Measurements from ENCODE around the gene KMT2B.

KMT2B gene

DNA sequence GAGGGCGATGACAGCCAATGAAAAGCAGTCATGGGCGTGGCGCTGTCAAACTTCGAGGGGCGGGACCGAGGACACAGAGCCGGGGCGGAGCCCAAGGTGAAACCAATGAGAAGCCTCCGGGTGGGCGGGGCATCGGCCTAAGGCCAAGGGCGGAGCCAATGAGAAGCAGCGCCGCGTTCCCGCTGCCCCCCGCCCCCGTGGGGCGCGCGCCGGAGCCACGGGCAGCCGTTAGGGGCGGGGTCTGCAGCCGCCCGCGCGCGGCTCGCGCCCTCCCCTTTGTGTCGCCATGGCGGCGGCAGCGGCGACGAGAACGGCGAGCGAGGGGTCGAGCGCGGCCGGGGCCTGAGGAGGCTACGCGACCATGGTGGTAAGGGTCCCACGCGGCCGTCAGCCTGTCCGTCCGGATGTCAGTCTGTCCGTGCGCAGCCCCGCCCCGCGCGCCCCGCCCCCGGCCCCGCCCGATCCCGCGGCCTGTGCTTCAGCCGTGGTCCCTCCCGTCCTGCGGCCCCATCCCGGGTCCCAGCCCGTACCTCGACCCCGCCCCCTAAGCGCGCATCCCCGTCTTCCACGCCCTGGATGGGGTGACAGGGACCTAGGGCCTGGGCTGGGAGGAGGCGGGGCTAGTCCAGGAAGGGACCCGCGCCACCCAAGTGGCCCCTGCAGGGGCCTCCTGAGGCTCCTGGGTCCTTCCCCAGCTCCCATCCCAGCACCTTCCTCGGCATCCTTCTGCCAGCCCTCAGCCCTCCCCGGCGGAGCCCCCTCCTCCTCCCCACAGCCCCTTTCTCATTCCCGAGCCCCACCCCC, 57.7 kb downstream of the KMT2B start, which contains the start of gene ARHGAP33:
Gene ARHGAP33, plus strand, starts transcription at position 267 of the 804 bp plus-strand sequence. Its CDS starts 95 bp downstream, at position 362.
- DNase-seq, result peak; percentile 97
- peak; percentile 67 for TF ChIP-seq POLR2A (IDR thresholded peaks at IDR 0.05; ENCODE audit: low read length)
- no peak for TF ChIP-seq GATA1 (IDR thresholded peaks at IDR 0.05; ENCODE audit: low read depth, low read length)

DNA sequence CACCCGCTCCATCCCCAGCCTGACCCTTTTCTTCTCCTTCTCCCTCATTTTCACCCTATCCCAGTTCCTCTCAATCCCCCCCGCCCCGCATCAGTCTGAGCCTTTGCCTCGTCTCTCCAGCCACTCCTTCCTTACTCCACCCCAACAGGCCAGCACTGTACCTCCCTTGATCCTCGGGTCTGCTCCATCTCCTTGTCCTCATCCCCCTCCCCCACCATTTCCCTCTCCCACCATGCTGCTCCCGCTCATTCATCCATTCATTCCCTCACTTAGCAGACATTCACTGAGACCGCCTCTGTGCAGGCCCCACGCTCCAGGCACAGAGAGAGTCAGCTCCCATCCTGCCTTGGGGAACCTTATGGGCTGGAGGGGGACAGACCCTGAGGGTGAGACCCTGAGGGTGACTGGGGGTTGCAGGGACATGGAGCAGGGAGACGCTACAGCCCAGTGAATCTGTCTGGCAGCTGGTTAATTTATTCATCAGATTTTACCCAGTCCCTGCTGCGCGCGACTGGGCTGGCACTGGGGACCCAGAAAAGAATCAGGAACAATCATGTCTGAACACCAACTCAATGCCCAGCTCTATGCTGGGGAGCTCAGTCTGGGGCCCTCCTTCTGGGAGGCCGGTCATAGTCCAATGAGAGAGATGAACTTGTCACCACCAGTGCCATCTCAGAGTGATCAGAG, 58.4 kb downstream of the KMT2B start:
- TF ChIP-seq POLR2A (IDR thresholded peaks at IDR 0.05; ENCODE audit: low read length) (no peak), GATA1 (IDR thresholded peaks at IDR 0.05; ENCODE audit: low read depth, low read length) (no peak)
- no peak for DNase-seq

DNA sequence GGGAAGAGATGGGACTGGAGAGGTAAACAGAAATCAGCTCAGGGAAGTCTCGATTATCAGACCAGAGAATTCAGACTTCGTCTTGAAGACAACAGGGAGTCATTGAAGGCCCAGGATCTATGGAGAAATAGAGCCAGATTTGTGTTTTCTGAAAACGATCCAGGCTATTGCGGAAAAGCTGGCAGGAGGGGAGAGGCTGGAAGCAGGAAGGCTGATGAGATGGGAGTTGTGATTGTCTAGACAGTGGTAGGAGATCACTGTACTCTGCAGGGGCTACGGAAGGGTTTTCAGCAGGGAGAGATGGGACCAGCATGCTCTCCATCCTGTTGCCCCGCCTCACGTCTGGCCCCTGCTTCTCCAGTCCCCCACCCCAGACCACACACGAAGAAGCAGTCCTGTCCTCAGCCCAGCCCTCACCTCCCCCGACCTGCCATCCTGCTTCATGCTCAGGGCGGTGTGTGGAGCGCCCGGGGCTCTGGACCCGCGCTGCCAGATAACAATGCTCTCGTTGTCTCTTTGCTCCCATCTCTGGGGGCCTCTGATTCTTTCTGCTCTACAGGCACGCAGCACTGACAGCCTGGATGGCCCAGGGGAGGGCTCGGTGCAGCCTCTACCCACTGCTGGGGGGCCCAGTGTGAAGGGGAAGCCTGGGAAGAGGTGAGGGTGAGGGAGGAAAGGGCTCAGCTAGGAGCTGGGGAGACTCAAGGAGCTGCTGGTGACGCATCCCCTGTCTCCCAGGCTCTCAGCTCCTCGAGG, 59.5 kb downstream of the KMT2B start:
- no peak for DNase-seq
- no peak for TF ChIP-seq POLR2A (IDR thresholded peaks at IDR 0.05; ENCODE audit: low read length)
- no peak for TF ChIP-seq GATA1 (IDR thresholded peaks at IDR 0.05; ENCODE audit: low read depth, low read length)

DNA sequence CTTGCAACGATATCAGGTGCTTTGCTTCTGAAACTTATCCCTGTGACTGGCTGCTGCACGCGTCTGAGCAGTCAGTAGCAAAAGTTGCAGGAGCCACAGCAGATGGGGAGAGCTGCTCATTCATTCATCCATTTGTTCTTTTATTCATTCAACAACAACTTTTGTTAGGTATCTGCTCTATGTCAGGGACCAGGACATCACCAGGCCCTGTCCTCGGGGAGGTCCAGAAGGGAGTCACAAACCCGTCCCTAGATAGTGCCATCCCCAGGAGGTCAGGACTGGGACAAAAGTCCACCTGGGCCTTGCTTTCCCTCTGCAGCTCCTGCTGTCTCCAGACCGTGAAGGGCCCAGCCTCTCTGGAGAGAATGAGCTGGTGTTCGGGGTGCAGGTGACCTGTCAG, 60.2 kb downstream of the KMT2B start:
- DNase-seq, result no peak
- no peak for TF ChIP-seq POLR2A (IDR thresholded peaks at IDR 0.05; ENCODE audit: low read length)

DNA sequence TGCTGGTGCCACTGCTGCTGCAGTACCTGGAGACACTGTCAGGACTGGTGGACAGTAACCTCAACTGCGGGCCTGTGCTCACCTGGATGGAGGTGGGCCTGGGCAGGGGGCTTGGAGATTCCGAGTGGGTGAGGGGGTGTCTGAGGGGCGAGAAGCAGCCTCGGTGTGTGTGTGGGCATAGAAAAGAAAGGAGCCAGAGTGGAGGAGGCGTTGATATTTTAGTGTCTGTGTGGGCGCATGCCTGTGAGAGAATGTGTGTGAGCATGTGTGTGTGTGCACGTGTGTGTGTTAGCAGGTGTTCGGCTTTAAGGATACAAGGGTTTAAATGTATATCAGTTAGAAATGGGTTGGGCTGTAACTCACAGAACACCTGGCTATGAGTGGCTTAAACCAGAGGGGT, 61.2 kb downstream of the KMT2B start:
- TF ChIP-seq POLR2A (IDR thresholded peaks at IDR 0.05; ENCODE audit: low read length) (no peak), GATA1 (IDR thresholded peaks at IDR 0.05; ENCODE audit: low read depth, low read length) (no peak)
- no peak for DNase-seq

DNA sequence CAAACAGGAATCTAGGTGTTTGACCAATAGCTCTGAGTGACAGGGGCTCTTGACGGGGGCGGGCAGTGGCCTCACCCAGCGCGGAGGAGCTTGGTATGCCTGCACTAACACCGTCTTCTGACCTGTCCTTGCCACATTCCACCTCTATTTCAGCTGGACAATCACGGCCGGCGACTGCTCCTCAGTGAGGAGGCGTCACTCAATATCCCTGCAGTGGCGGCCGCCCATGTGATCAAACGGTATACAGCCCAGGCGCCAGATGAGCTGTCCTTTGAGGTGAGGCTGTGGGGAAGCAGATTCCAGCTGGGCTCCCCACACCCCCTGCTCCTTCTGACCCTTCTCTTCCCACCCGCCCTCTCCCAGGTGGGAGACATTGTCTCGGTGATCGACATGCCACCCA, 62.3 kb downstream of the KMT2B start:
- no peak for DNase-seq
- no peak for TF ChIP-seq POLR2A (IDR thresholded peaks at IDR 0.05; ENCODE audit: low read length)
- no peak for TF ChIP-seq GATA1 (IDR thresholded peaks at IDR 0.05; ENCODE audit: low read depth, low read length)

DNA sequence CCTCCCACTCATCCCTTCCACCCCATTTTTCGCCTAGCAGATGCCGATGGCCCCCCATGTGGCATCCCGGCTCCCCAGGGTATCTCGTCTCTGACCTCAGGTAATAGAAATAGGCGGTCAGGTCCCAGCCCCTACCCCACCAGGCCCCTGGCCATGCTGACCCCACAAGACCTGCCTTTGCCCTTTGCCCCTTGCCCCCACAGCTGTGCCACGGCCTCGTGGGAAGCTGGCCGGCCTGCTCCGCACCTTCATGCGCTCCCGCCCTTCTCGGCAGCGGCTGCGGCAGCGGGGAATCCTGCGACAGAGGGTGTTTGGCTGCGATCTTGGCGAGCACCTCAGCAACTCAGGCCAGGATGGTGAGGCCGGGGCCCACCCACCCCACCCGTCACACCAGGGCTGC, 62.9 kb downstream of the KMT2B start:
- no peak for TF ChIP-seq POLR2A (IDR thresholded peaks at IDR 0.05; ENCODE audit: low read length)
- DNase-seq, result no peak

DNA sequence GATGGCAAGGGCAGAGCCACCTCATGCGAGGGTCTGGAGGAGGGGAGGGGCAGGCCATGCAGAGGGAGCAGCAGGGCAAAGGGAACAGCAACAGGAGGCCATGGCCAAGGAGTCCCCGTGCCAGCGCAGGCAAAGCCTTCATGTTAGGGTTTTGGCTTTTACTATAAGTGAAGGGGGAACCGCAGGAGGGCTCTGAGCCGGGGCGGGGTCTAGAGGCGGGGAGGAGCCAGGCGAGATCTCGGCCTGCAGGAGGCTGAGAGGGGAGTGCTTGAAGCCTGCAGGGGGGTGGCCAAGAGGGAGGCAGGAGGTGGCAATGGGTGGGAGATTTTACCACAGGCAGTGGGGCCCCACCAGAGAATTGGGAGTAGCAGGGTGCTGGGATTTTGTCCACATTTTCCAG, 63.8 kb downstream of the KMT2B start:
- DNase-seq, result no peak
- TF ChIP-seq GATA1 (IDR thresholded peaks at IDR 0.05; ENCODE audit: low read depth, low read length), result no peak
- no peak for TF ChIP-seq POLR2A (IDR thresholded peaks at IDR 0.05; ENCODE audit: low read length)

DNA sequence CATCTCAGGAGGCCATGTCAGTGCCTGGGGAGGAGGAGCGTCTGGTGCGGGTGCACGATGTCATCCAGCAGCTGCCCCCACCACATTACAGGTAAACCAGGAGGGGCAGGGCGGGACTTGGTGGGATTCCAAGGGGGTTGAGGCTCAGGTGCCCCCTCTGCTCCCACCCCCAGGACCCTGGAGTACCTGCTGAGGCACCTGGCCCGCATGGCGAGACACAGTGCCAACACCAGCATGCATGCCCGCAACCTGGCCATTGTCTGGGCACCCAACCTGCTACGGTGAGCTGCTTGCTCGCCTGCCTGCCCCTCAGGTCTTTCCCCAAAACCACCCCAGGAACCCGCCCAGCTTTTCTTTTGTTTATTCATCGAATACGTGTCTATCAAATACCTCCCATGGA, 64.8 kb downstream of the KMT2B start:
- no peak for TF ChIP-seq GATA1 (IDR thresholded peaks at IDR 0.05; ENCODE audit: low read depth, low read length)
- no peak for TF ChIP-seq POLR2A (IDR thresholded peaks at IDR 0.05; ENCODE audit: low read length)
- no peak for DNase-seq

DNA sequence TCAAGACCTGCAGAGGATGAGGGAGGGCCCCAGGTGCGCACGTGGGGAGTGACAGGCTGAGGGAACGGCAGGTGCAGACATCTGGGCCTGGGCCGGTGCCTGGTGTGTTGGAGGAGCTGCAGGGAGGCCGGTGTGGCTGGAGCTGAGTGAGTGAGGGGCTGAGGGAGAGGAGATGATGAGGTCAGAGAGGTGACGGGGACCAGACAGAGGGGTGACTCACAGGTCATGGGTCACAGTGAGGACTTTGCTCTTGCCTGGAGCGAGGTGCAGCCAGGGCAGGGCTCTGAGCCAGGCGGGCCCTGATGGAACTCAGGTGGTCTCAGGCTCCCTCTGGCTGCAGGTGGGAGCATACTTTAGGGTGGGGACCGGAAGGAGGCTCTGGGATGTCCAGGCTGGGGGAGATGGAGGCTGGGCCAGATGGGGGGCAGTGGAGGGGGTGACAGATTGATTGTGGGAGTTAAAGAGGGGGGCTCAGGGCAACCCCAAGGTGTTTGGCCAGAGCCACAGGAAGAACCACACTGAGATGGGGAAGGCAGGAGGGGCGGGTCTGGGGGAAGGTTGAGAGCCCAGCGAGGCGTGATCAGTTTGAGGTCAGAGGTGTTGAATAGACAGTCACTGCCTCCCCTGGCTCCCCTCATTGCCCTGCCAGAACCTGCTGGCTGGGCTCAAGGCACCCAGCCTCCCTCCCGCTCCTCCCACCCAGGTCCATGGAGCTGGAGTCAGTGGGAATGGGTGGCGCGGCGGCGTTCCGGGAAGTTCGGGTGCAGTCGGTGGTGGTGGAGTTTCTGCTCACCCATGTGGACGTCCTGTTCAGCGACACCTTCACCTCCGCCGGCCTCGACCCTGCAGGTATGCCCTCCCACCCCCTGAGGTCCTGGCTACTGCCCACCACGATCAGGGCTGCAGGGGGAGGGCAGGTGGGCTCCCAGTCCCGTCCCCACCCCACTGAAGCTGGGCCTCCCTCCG, 65.9 kb downstream of the KMT2B start:
- TF ChIP-seq POLR2A (IDR thresholded peaks at IDR 0.05; ENCODE audit: low read length), result no peak
- no peak for TF ChIP-seq GATA1 (IDR thresholded peaks at IDR 0.05; ENCODE audit: low read depth, low read length)
- no peak for DNase-seq

DNA sequence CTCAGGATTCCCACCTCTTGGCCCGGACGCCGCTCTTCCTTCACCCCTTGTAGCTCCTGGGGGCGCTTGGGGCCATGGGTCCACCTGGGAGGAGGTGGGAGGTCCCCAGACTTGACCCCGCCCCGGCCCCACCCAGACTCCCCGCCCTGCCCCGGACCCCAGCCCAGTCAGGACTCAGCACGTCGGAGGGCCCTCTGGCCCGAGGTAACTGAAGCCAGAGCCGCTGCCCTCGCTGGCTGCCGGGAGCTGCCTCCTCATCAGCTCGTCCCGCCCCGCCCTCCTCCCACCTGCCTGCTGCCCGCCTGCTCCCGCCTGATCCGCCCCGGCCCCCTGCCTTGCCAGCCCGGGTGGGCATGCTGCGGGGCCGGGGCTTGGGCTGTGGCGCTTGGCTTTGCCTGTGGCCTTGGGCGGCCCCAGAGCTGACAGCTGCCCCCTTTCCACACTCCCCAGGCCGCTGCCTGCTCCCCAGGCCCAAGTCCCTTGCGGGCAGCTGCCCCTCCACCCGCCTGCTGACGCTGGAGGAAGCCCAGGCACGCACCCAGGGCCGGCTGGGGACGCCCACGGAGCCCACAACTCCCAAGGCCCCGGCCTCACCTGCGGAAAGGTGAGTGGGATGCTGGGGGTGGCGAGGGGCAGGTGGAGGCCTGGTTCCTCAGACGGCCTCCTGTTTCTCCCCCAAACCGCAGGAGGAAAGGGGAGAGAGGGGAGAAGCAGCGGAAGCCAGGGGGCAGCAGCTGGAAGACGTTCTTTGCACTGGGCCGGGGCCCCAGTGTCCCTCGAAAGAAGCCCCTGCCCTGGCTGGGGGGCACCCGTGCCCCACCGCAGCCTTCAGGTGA, 66.9 kb downstream of the KMT2B start:
- no peak for DNase-seq
- no peak for TF ChIP-seq GATA1 (IDR thresholded peaks at IDR 0.05; ENCODE audit: low read depth, low read length)
- no peak for TF ChIP-seq POLR2A (IDR thresholded peaks at IDR 0.05; ENCODE audit: low read length)

DNA sequence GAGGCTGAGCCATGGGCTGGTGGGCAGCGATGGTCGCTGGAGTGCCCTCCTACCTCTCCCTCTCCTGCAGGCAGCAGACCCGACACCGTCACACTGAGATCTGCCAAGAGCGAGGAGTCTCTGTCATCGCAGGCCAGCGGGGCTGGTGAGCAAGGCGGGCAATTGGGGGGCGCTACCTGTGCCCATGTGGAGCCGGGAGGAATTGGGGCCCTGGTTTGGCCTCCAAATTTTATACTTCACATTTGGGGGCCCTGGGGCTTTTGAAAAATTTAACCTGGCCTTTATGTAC, 67.5 kb downstream of the KMT2B start:
- DNase-seq, result no peak
- TF ChIP-seq POLR2A (IDR thresholded peaks at IDR 0.05; ENCODE audit: low read length), result no peak
- no peak for TF ChIP-seq GATA1 (IDR thresholded peaks at IDR 0.05; ENCODE audit: low read depth, low read length)
